Inflammatory macrophage treated with lipopolysaccharide for 4 hours (primary cell): ENCODE results near the gene SGIP1.
A peak's percentile ranks its signal among the peaks of the same experiment; 100 is the strongest.
"Not testable (repeated sequence)": the region's sequence is repeated elsewhere in the genome, so short reads cannot be mapped to it uniquely, and the experiment has no call there.

Experiments
- DNase-seq: peaks from one replicate; pipeline ENCODE4 v3.0.0-alpha.2; 2020

The SGIP1 gene

DNA sequence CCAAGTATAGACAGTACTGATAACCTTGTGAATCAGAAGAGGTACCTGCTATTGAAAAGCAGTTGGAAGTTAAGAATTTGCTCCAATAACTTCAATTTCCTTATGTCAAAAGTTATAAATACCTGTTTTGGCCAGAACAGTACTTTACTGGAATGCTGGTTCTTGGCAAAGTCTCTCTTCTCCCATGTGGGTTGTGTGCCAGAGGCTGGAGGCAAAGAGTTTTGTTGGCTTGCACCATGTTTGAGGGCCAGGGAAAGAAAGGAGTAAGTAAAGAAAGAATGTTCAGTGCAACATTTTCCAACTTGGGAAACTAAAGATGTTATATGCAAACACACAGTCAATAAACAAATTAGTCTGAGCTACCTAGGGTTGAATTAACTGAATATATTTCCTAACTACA, 151.3 kb downstream of the SGIP1 start:
- DNase-seq: no peak

DNA sequence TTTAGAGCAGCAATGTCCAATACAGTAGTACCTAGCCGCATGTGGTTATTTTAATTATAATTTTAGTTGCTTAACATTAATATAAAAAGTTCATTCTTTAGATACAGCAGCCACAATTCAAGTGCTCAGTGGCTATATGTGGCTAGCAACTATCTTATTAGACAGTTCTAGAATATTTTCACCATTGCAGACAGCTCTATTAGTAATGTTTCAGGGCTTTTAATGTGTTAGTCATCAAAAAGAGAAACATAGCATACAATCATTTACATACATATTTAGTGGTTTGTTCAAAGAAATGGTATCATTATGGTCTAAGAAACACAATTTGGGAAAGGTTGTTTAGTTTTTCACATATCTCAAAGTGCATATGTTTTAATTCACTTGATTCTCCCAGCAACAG, 151.7 kb downstream of the SGIP1 start:
- no peak for DNase-seq

DNA sequence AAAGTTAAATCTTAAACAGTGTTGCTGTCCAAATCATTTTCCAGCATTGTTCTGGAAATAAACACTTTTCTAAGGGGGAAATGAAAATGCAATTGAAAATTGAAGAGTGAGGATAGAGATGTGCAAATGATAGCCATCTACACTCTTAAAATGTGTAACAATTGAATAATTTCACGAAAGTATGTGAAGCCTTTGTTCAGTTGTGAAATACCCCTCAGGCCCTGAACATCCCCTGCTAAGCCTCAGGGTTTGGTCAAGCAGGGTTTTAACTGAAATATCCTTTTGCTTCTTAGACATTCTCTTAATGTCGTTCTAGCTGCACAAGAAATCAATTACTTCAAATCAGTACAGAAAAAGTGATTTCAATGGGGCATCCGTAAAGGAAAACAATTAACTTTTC, 152.5 kb downstream of the SGIP1 start:
- DNase-seq: no peak

DNA sequence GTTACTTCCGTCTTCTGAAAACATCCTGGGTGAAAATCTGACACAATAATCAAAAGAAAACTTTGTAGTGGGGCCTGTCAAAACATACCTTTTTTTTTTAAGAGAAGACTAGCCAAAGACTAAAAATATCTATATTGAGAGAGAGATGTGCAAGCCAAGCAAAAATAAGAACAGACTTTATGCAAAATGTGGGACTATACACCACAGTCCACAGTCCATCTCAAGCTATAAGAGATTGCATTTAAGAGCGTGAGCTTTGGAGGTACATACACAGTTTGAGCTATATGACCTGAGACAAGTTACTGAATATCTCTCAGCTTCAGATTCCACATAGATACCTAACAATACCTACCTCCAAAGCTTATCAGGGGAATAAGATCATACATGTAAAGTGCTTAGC, 153.4 kb downstream of the SGIP1 start:
- no peak for DNase-seq

- DNase-seq: no peak
These were observed 156.9 kb downstream of the SGIP1 start for GRCh38 chr1:66690666-66691381.

DNA sequence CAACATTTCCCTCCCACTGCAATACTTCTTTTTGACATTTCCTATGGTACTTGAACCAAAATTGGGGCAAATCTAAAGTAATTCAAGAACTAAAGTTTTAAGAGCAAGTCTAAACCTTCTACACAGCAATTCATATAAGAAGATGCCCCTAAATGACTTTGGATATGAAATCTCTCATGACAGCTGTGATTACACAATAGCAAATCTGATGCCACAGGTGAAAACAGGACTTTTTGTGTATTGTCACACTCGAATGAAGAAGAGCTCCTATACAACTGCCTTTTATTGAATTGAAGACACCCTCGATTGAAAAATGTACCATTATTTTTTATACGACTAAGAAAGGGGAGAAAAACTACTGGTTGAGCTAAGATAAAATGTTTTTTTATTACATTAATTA, 158.7 kb downstream of the SGIP1 start:
- no peak for DNase-seq

- no peak for DNase-seq
These were observed 159.9 kb downstream of the SGIP1 start for GRCh38 chr1:66693856-66694255.

DNA sequence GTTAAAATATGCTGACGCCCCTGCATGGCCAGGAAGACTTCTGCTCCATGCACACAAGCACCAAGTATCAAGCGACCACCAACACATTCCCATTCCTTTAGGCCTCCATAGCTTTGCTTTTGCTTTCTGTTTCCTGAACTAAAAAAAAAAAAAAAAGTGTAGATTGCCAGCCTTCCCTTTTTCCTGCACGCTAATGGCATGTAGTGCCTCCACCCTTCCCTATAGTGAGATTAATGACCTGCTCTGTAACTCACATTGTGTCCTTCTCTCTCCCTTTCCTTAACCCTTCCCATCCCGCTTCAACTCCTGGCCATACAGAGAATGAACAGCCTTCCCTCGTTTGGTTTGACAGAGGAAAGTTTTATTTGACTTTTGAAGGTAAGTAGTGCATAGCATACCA, 161.2 kb downstream of the SGIP1 start:
- peak; percentile 60 for DNase-seq

- no peak for DNase-seq
These were observed 162.8 kb downstream of the SGIP1 start for GRCh38 chr1:66696771-66697170.

DNA sequence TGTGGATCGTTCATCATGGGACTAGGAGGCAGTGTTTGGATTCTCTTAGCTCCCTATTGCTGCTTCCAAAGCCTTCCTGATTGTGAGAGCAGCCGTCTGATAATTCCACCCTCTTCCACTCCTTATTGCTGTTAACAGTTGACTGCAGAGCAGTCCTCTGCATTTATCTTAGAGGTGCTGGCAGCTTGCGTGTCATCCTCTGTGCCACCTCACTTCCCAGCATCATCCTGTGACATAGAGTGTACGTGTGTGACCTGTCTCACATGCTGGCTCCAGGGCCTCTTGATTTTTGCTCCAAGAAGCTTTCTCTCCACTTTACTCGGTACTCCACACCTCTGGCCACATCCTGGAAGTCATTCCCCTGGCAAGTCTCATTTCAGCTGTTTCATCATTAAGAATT, 165.3 kb downstream of the SGIP1 start:
- no peak for DNase-seq

DNA sequence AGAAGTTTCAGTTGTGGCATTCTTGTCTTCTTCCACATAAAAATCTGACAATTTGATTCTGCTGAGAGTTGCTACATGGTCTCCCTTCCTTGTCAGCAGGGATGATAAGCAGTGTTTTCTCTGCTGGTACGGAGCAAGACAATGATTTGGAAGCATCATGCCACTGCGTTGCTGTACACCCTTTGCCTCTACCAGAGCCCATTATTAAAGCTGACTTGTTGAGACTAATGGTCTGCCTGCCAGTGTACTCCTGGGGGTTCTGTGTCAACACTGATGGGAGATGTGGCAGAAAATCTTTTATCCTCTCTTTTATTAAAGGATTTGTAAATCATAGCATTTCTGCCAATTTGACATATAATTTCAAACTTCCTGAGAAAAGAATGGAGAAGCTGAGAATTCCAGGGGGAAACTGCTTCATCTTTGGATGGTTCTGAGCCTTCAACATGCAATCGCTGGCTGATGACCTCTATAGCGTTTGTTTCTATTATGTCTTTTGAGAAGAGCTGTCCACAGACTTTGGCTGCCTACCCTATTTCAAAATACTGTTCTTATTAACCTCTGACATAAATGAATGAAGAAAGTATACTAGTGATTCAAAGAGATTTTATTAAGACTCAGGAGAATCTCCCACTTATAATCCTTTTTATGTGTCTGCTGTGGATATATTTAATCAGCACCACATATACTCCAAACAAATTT, 170.4 kb downstream of the SGIP1 start:
- no peak for DNase-seq

DNA sequence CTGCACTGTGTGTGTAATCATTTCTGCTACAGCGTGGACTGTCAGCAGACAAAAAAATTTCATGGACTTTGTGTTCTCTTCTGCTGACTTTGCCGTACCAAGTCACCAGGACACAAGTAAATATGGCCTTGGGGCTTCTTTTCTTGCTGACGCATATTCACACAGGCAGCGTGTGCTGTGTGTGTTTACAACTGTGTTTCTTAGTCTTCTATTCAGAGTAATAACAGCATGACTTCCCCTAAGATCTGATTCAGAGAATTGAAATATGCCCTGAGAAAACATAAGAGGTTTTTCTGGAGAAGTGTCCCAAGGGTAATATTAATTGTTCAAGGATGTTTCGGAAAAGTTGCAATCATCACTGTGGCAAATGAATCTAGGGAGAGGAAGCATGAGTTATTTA, 171.2 kb downstream of the SGIP1 start:
- no peak for DNase-seq

GRCh38 chr1:66711420-66711819, 177.5 kb downstream of the SGIP1 start:
- no peak for DNase-seq

- DNase-seq: no peak
These were observed 178.9 kb downstream of the SGIP1 start for GRCh38 chr1:66712839-66713238.

- no peak for DNase-seq
These were observed 190.0 kb downstream of the SGIP1 start for GRCh38 chr1:66723985-66724384.

GRCh38 chr1:66725885-66726665, 192.1 kb downstream of the SGIP1 start:
- peak; percentile 89 for DNase-seq

- DNase-seq: no peak
These were observed 194.1 kb downstream of the SGIP1 start for GRCh38 chr1:66728021-66728420.

DNA sequence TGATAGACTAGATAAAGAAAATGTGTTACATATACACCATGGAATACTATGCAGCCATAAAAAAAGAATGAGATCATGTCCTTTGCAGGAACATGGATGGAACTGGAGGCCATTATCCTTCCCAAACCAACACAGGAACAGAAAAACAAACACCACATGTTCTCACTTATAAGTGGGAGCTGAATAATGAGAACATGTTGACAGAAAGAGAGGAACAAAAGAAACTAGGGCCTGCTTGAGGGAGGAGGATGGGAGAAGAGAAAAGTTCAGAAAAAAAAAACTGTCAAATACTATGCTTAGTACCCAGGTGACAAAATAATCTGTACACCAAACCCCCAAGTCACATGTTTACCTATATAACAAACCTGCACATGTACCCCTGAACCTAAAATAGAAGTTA, 194.8 kb downstream of the SGIP1 start:
- not testable (repeated sequence) for DNase-seq

DNA sequence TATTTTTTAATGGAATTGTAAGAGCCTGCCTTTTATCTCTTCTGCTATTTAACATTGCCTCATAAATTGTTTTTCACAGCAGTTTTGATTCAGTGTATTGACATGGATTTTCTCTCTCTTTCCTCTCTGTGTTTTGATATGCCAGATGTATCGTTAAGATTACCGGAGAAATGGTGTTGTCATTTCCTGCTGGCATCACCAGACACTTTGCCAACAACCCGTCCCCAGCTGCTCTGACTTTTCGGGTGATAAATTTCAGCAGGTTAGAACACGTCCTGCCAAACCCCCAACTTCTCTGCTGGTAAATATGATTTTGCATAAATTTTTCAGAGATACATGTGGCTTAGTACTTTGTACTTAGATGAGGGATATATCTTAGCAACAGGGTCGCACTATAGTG, 195.2 kb downstream of the SGIP1 start:
- DNase-seq: no peak

GRCh38 chr1:66729523-66729922, 195.6 kb downstream of the SGIP1 start:
- DNase-seq: no peak

GRCh38 chr1:66730462-66730861, 196.5 kb downstream of the SGIP1 start:
- DNase-seq: no peak

DNA sequence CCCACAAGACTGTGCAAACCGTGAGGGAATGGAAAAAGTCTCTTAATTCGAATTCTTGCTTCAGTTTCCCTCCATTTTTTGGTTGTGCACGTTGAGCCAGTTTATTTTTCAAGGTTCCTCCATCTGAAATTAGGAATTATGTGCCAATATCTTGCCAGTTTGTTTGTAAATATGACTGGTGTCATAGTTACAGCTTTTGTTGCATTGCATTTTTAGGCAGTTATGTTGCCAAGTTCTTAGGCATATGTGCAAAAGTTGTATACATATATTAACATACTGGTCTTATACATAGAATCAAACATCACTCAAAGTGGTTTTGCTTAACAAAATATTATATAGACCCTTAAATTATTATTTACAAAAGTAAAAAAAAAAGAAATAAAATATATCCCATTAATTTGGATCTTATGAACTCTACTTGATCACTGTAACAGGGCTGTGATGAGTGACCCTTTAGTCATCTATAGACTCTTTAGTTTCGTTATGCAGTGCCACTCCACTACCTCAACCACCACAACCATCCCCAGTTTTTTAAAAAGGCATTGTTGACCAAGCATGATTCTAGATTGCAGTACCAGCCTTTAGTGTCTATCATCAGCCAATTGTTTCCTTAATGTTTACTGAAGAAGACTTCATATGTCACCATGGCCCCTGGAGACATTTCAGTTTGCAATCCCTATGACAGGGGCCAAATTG, 197.4 kb downstream of the SGIP1 start:
- peak; percentile 54 for DNase-seq

DNA sequence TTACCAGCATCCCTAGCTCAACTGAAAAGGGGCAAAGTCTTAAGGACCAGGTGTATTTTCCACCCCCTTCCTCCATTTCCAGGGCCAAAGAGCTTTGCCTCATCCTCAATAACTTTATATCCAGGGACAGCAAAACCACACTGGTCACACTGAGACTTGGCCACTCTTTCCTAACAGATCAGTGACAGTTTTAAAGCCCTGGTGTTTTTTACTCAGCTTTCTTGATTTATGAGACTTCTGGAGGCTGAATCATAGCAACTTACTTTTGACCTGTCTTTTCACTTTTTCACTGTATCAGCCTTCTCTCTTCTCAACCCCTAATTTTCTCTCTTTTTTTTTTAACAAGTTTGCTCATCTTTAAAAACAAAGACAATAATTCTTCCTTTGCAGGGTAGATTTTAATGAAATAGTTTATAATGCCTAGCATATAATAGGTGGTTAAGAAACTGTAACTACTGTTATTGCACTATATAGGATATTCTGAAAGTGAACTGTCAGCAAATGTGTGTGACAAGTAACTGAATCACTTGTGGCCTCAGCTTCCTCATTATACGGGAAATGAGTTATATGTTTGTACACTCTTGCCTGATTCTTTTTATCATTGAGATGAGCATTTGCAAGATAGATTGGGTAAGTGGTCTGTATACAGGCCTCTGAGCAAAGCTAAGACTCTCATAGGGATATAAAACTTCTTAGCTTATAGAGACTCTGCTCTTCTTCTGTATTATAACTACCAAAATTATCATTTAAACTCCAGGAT, 198.6 kb downstream of the SGIP1 start:
- peak; percentile 93 for DNase-seq
